DMS53 treated with DMSO at 0.1 percent for 48 hours (cell line): Measurements from ENCODE around the gene LMO1.
A peak's percentile ranks its signal among the peaks of the same experiment; 100 is the strongest.

Experiments used
- DNase-seq: peaks from one replicate; lab custom pipeline; 2025; ENCODE audit not compliant: unreplicated experiment; lab: John Stamatoyannopoulos, UW

Gene LMO1

GRCh38 chr11:8263769-8264410, at the start of gene LMO1:
Gene LMO1 (minus strand): TSS chr11:8263878. CDS start chr11:8263362, 516 bp downstream.
- DNase-seq, result peak; percentile 81

GRCh38 chr11:8312986-8313385, 49.3 kb upstream of the LMO1 start:
- DNase-seq, result no peak

GRCh38 chr11:8311366-8311765, 47.7 kb upstream of the LMO1 start:
- no peak for DNase-seq

- no peak for DNase-seq
Observed at GRCh38 chr11:8310743-8311298, 47.1 kb upstream of the LMO1 start.

GRCh38 chr11:8309862-8310261, 46.2 kb upstream of the LMO1 start:
- peak; percentile 35 for DNase-seq

GRCh38 chr11:8309311-8309710, 45.6 kb upstream of the LMO1 start:
- no peak for DNase-seq

GRCh38 chr11:8307601-8308000, 43.9 kb upstream of the LMO1 start:
- no peak for DNase-seq

- DNase-seq, result no peak
Observed at GRCh38 chr11:8301622-8302021, 37.9 kb upstream of the LMO1 start.

- DNase-seq, result no peak
Observed at GRCh38 chr11:8298801-8299786, 35.4 kb upstream of the LMO1 start.

- DNase-seq, result no peak
Observed at GRCh38 chr11:8297781-8298440, 34.2 kb upstream of the LMO1 start.

- no peak for DNase-seq
Observed at GRCh38 chr11:8296872-8297271, 33.2 kb upstream of the LMO1 start.

- DNase-seq, result no peak
Observed at GRCh38 chr11:8296038-8296649, 32.5 kb upstream of the LMO1 start.

- DNase-seq, result no peak
Observed at GRCh38 chr11:8294251-8294935, 30.7 kb upstream of the LMO1 start.

GRCh38 chr11:8293171-8293570, 29.5 kb upstream of the LMO1 start:
- DNase-seq, result no peak

- DNase-seq, result no peak
Observed at GRCh38 chr11:8292351-8292750, 28.7 kb upstream of the LMO1 start.

GRCh38 chr11:8291421-8292350, 28.0 kb upstream of the LMO1 start:
- no peak for DNase-seq

- DNase-seq, result no peak
Observed at GRCh38 chr11:8290081-8290810, 26.6 kb upstream of the LMO1 start.

GRCh38 chr11:8289492-8289918, 25.8 kb upstream of the LMO1 start:
- no peak for DNase-seq
